Adrenal gland (tissue), 5 donors: ENCODE results near the gene RBM17.

Experiments
- POLR2A ChIP-seq, 2 donors: fragments of 450-650 bp; IDR thresholded peaks; one replicate each; pipeline ENCODE4 v1.6.1; 2017; ENCODE audit warnings: antibody characterized with exemption in 2 of 2, mild to moderate bottlenecking in 2 of 2, moderate library complexity in 1 of 2
- TF ChIP-seq, protein P1 (sequence below), 6 experiments: fragments of 450-650 bp in 4 of 6; fragments of 200-600 bp in 2 of 6; sonication (generic) in 1 of 6; IDR thresholded peaks; 1 replicate in 5 of 6; 2 replicates in 1 of 6; pipeline versions ENCODE4 v1.5.1 to v1.8.0; 2016 to 2021; ENCODE audit warnings: antibody characterized with exemption in 6 of 6, mild to moderate bottlenecking in 2 of 6, moderate library complexity in 1 of 6
- donor health status: DM: no; HTN: no; CAD: no.

DNA sequence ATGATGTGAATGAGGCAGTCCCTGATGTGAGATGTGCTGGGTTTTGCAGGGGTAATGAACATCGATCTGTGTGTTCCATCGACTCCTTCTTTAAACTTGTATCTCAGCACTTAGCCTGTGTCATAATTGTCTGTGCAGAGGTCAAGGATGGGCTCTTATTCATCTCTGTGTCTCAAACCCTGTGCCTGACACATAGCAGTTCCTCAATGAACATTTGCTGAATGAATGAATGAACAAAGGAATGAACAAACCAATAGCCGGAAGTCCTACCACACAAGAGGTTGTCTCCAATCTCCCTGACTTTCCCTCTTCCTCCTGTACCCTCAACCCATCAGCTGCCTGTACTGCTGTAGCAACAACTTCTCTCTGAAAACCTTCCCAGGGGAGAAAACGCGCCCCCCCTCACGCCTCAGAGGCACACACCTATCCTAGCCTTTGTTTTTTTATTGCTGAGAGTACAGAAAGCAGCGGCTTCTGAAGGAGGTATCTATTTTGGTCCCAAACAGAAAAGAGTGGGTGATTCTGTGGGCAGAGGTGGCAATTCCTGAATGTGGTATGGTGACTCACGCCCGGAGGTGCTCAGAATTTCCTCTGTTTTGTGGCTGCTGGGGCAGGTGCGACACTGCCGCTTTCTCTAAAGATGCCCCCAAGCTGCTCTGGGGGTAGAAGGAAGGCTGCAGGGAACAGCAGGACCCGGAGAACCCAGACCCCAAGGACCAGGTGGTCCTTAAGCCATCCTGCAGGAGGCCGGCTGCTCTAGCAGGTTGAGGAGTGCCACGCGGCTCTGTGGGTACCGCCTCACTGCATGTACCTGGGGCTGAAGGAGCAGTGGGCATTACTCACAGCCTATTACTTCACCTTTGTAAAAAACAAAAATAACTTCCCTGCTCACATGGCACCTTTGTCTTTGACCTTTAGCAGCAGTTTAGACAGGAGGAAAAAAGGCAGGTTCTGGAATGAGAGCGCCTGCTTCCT lies 36.3 kb upstream of the RBM17 start:
- TF ChIP-seq, protein P1, sequence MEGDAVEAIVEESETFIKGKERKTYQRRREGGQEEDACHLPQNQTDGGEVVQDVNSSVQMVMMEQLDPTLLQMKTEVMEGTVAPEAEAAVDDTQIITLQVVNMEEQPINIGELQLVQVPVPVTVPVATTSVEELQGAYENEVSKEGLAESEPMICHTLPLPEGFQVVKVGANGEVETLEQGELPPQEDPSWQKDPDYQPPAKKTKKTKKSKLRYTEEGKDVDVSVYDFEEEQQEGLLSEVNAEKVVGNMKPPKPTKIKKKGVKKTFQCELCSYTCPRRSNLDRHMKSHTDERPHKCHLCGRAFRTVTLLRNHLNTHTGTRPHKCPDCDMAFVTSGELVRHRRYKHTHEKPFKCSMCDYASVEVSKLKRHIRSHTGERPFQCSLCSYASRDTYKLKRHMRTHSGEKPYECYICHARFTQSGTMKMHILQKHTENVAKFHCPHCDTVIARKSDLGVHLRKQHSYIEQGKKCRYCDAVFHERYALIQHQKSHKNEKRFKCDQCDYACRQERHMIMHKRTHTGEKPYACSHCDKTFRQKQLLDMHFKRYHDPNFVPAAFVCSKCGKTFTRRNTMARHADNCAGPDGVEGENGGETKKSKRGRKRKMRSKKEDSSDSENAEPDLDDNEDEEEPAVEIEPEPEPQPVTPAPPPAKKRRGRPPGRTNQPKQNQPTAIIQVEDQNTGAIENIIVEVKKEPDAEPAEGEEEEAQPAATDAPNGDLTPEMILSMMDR (IDR thresholded peaks at IDR 0.05): no peak
- TF ChIP-seq POLR2A (IDR thresholded peaks at IDR 0.05): no peak
